Colonic mucosa (tissue), 4 donors: ENCODE results near the gene CMTM7. TPM values are rescaled to one million over a fixed set of nuclear protein-coding genes. Genes with fewer than 3 reads are reported as not detected.

Experiments used
- DNase-seq: peaks from one replicate; pipeline ENCODE4 v3.0.0-alpha.2; 2020
- H3K27ac ChIP-seq: fragments of 200-600 bp; one replicate; pipeline ENCODE4 v1.8.0; 2021
- H3K27me3 ChIP-seq: fragments of 200-600 bp; one replicate; pipeline ENCODE4 v1.8.0; 2021
- H3K36me3 ChIP-seq: fragments of 200-600 bp; one replicate; pipeline ENCODE4 v1.8.0; 2021
- H3K4me1 ChIP-seq: fragments of 200-600 bp; one replicate; pipeline ENCODE4 v1.8.0; 2021; ENCODE audit warnings: mild to moderate bottlenecking
- H3K4me3 ChIP-seq: fragments of 200-600 bp; one replicate; pipeline ENCODE4 v1.8.0; 2021
- H3K9ac ChIP-seq, 2 donors: one replicate each; pipeline ENCODE4 v1.7.0; 2013; ENCODE audit warnings: control low read depth in 2 of 2, low read depth in 2 of 2, low read length in 2 of 2
- H3K9me3 ChIP-seq: fragments of 200-600 bp; one replicate; pipeline ENCODE4 v1.8.0; 2021
- intact Hi-C: fragments of 100-400 bp; cut with DNase I; formaldehyde crosslinking; loops from one replicate; pipeline ENCODE4 v1.14.1; 2022
- total RNA-seq, 2 donors: library from RNA; stranded (reverse); fragmentation: NEBNext Ultra II Directional in 1 of 2; extraction: Animal tissue kit (Norgen Biotek cat#: 25700) in 1 of 2; gene quantifications; one replicate each; pipeline ENCODE4 v1.2.1, GENCODE V29; 2021
- TF ChIP-seq, protein P1 (sequence below): fragments of 200-600 bp; IDR thresholded peaks from one replicate; pipeline ENCODE4 v1.8.0; 2022; ENCODE audit warnings: antibody characterized with exemption, mild to moderate bottlenecking
- donor health status: healthy.
- donor health status: DM: no; HTN: no; CAD: no.
- donor health status: DM: no; HTN: no; CAD: no.

CMTM7 gene
- total RNA-seq, 2 donors from 2014 or later = 5.8 to 5.9 TPM

GRCh38 chr3:32403663-32404062, 12.0 kb downstream of the CMTM7 start:
- TF ChIP-seq, protein P1, sequence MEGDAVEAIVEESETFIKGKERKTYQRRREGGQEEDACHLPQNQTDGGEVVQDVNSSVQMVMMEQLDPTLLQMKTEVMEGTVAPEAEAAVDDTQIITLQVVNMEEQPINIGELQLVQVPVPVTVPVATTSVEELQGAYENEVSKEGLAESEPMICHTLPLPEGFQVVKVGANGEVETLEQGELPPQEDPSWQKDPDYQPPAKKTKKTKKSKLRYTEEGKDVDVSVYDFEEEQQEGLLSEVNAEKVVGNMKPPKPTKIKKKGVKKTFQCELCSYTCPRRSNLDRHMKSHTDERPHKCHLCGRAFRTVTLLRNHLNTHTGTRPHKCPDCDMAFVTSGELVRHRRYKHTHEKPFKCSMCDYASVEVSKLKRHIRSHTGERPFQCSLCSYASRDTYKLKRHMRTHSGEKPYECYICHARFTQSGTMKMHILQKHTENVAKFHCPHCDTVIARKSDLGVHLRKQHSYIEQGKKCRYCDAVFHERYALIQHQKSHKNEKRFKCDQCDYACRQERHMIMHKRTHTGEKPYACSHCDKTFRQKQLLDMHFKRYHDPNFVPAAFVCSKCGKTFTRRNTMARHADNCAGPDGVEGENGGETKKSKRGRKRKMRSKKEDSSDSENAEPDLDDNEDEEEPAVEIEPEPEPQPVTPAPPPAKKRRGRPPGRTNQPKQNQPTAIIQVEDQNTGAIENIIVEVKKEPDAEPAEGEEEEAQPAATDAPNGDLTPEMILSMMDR = no peak
- DNase-seq = no peak
- Histone ChIP-seq H3K36me3 (no peaks in the 10 kb centered on the region), H3K4me1 (no peaks in the 10 kb centered on the region), H3K27ac (no peak overlapping the region), H3K9me3 (no peaks in the 10 kb centered on the region), H3K4me3 (no peak overlapping the region), H3K27me3 (no peaks in the 10 kb centered on the region), H3K9ac (no peak overlapping the region)
- intact Hi-C loops = no loop called here

- no peaks in the 10 kb centered on the region for H3K4me1 ChIP-seq
- H3K9me3 ChIP-seq = no peaks in the 10 kb centered on the region
- no peaks in the 10 kb centered on the region for H3K36me3 ChIP-seq
- H3K9ac ChIP-seq = no peak overlapping the region
- TF ChIP-seq, protein P1 = no peak
- DNase-seq = no peak
- no peak overlapping the region for H3K4me3 ChIP-seq
- intact Hi-C loops = no loop called here
- no peaks in the 10 kb centered on the region for H3K27me3 ChIP-seq
- H3K27ac ChIP-seq = no peak overlapping the region
These were observed 13.1 kb downstream of the CMTM7 start for GRCh38 chr3:32404714-32405113.

GRCh38 chr3:32405155-32405554, 13.5 kb downstream of the CMTM7 start:
- no peaks in the 10 kb centered on the region for H3K36me3 ChIP-seq
- no peak overlapping the region for H3K4me3 ChIP-seq
- H3K27ac ChIP-seq = no peak overlapping the region
- H3K9me3 ChIP-seq = no peaks in the 10 kb centered on the region
- no peak for DNase-seq
- H3K4me1 ChIP-seq = no peaks in the 10 kb centered on the region
- no peaks in the 10 kb centered on the region for H3K27me3 ChIP-seq
- no peak overlapping the region for H3K9ac ChIP-seq
- intact Hi-C loops = no loop called here
- TF ChIP-seq, protein P1 = no peak

DNA sequence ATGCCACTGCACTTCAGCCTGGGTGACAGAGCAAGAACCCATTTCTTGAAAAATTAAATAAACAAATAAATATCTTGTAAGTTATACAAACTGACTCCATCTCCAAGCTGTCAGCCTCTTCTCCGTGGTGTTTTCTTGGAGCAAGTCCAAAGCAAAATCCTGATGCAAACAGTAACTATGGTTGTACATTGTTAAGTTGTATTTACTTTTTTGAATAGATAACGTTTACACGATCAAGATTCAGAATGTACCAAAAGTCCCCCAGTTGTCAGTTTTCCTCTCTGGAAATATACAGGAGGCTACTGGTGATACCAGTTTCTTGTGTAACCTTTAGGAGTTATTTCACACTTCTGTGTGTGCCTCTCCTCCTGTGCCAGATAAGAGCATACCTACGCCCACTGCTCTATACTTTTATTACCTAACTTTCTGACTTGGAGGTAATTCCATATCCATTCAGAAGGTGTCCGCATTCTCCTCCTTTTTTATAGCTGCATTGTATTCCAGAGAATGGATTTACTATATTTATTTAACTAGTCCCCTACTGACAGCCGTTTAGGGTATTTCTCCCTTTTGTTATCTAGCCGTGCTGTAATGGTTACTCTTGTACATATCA, 14.2 kb downstream of the CMTM7 start:
- Histone ChIP-seq H3K4me3 (no peak overlapping the region), H3K9ac (no peak overlapping the region), H3K9me3 (no peaks in the 10 kb centered on the region), H3K4me1 (no peaks in the 10 kb centered on the region), H3K36me3 (no peaks in the 10 kb centered on the region), H3K27ac (peak overlapping the region; percentile 11), H3K27me3 (no peaks in the 10 kb centered on the region)
- TF ChIP-seq, protein P1 = no peak
- intact Hi-C loops = no loop called here
- no peak for DNase-seq

DNA sequence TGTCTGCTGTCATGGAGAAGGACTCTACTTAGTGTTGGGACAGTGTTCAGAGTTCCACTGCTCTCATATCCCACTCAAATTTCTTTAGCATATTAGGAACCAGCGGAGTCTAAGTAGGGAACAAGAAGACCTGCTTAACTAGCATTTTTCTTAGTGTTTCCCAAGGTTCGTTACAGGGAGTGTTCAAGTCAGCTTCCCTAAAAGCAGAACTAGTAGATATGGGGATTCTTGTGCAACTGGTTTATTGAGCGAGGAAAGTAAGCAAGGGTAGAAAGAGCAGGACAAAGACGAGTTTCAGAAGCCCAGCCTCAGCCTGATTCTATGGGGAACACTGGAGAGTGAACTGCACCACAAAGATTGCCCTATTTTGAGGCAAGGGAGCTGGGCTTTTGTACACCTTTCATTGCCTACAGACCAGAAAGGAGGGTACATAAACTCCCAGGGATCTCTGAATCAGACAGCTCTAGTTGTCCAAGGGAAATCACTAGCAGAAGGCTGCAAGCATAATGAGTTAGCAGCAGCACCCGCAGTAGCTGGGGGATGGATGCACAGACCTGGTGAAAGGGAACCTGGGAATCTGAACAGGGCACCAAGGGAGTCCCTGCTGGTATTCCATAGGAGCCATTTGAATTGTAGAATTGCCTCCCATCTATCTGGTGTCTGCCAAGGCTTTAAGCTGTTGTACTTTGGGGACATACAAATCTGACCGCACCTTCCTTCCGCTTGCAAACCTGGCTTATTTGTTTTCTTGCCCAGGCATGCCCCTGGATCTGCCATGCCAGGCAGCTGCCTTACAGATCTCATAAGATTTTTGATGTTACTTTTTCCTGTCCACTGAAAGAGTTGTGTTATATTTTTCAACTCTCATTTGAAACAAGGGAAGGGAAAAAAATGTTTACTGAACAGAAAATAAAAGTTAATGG, 15.1 kb downstream of the CMTM7 start:
- no peaks in the 10 kb centered on the region for H3K4me1 ChIP-seq
- no peak for DNase-seq
- peak overlapping the region in 1 of 2 donors; percentile 1 for H3K9ac ChIP-seq

More for the DNA sequence above, 15.1 kb downstream of the CMTM7 start:
- H3K27me3 ChIP-seq = no peaks in the 10 kb centered on the region
- no peaks in the 10 kb centered on the region for H3K36me3 ChIP-seq
- no peaks in the 10 kb centered on the region for H3K9me3 ChIP-seq
- H3K27ac ChIP-seq = peak overlapping the region; percentile 11
- intact Hi-C loops = no loop called here
- TF ChIP-seq, protein P1 = no peak
- H3K4me3 ChIP-seq = no peak overlapping the region
